ENCODE data around the gene RAP1GAP2.
A peak's percentile ranks its signal among the peaks of the same experiment; 100 is the strongest.

RAP1GAP2 gene

DNA sequence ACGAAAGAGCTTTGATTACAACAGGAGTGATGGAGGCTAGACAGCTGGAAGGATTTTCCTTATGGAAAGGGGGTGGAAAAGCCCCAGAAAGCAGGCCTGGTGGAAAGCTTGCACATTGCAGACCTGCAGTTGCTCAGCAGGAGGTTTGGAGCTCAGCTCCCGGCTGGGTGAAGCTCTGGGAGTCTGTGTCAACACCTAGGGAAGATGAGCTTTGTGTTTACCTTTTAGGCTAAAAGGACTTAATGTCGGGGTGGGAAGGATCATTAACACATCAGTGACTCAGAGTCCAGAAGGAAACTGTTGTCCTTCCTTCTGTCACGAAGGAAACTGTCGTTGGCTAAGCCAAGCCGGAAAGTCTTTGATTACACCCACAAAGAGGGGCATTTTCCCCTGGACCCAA is 48.2 kb downstream of the RAP1GAP2 start:
- Histone ChIP-seq H3K27ac (ENCODE audit: low read depth, low read length) (peak overlapping the region; percentile 78), H3K36me3 (ENCODE audit: control insufficient read depth, insufficient read depth, low read length) (no peaks in the 10 kb centered on the region)

DNA sequence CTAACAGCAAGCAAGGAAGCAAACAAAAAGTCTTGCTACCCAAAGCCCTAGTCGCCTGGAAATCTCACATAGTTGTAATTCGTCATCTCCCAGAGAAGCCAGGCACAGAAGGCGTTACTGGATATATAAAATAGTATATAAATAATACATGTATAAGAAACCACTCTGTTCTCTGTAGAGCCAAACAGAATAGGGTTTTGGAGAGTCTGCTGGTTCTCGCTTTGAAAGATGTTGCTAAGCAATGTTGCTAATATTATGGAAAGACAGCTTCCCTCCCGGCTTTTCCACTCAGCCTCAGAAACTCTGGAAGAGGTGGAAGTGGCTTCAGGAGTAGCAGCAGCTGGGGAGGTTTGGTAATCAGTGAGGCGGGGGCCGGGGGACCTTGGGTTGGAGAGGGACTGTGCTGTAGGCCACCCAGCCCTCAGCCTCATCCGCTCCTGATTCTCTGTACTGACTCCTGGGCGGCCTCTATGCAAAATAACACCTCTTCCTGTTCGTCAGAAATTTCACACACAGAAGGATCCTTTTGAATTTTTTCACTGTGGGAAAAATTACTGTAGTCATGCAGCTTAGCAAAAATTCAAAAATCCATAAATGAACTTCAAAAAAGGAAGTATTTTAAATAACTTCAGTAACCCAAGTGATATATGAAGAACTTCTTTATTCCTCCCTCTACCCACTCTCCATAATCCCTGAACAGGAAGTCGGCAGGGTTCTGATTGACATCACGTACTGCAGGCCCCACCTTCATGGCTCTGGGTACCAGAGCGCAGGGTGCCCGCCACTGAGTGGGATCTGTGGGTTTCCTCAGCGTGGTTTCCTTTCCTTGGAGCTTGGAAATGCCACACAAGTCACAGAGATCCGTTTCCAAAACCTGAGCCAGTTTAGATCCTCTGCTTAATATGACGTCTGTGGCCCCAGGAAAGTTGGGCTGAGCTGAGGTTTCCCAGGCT is 51.4 kb downstream of the RAP1GAP2 start:
- H3K27ac ChIP-seq (ENCODE audit: low read depth, low read length) = peak overlapping the region; percentile 45
- no peaks in the 10 kb centered on the region for H3K9me3 ChIP-seq (ENCODE audit: control insufficient read depth, insufficient read depth, low read length)
- peaks cover 24% of the 10 kb centered on the region for H3K4me1 ChIP-seq (ENCODE audit: control insufficient read depth, insufficient read depth, low read length)
- no peaks in the 10 kb centered on the region for H3K36me3 ChIP-seq (ENCODE audit: control insufficient read depth, insufficient read depth, low read length)
- no peak overlapping the region for H3K9ac ChIP-seq (ENCODE audit: low read depth, low read length)
- H3K4me3 ChIP-seq (ENCODE audit: low read depth, low read length) = no peak overlapping the region
- H3K27me3 ChIP-seq (ENCODE audit: control insufficient read depth, insufficient read depth, low read length) = peaks cover 8% of the 10 kb centered on the region; the same call in 1 of the 2 replicates

More for the DNA sequence above, 48.2 kb downstream of the RAP1GAP2 start:
- H3K9me3 ChIP-seq (ENCODE audit: control insufficient read depth, insufficient read depth, low read length) = no peaks in the 10 kb centered on the region
- H3K4me3 ChIP-seq (ENCODE audit: low read depth, low read length) = no peak overlapping the region
- no peak overlapping the region for H3K9ac ChIP-seq (ENCODE audit: low read depth, low read length)
- peaks cover 21% of the 10 kb centered on the region for H3K4me1 ChIP-seq (ENCODE audit: control insufficient read depth, insufficient read depth, low read length)
- H3K27me3 ChIP-seq (ENCODE audit: control insufficient read depth, insufficient read depth, low read length) = no peaks in the 10 kb centered on the region

GRCh38 chr17:2849327-2849670 is 53.1 kb downstream of the RAP1GAP2 start:
- Histone ChIP-seq H3K9me3 (ENCODE audit: control insufficient read depth, insufficient read depth, low read length) (no peaks in the 10 kb centered on the region), H3K27ac (ENCODE audit: low read depth, low read length) (no peak overlapping the region), H3K4me1 (ENCODE audit: control insufficient read depth, insufficient read depth, low read length) (peaks cover 21% of the 10 kb centered on the region), H3K36me3 (ENCODE audit: control insufficient read depth, insufficient read depth, low read length) (no peaks in the 10 kb centered on the region), H3K27me3 (ENCODE audit: control insufficient read depth, insufficient read depth, low read length) (peaks cover 8% of the 10 kb centered on the region; the same call in 1 of the 2 replicates), H3K4me3 (ENCODE audit: low read depth, low read length) (no peak overlapping the region), H3K9ac (ENCODE audit: low read depth, low read length) (no peak overlapping the region)

- Histone ChIP-seq H3K9ac (ENCODE audit: low read depth, low read length) (no peak overlapping the region), H3K9me3 (ENCODE audit: control insufficient read depth, insufficient read depth, low read length) (no peaks in the 10 kb centered on the region), H3K27ac (ENCODE audit: low read depth, low read length) (no peak overlapping the region), H3K4me3 (ENCODE audit: low read depth, low read length) (no peak overlapping the region), H3K36me3 (ENCODE audit: control insufficient read depth, insufficient read depth, low read length) (no peaks in the 10 kb centered on the region), H3K4me1 (ENCODE audit: control insufficient read depth, insufficient read depth, low read length) (peaks cover 25% of the 10 kb centered on the region), H3K27me3 (ENCODE audit: control insufficient read depth, insufficient read depth, low read length) (peaks cover 8% of the 10 kb centered on the region; the same call in 1 of the 2 replicates)
Measured at GRCh38 chr17:2850991-2851390, 54.8 kb downstream of the RAP1GAP2 start.

DNA sequence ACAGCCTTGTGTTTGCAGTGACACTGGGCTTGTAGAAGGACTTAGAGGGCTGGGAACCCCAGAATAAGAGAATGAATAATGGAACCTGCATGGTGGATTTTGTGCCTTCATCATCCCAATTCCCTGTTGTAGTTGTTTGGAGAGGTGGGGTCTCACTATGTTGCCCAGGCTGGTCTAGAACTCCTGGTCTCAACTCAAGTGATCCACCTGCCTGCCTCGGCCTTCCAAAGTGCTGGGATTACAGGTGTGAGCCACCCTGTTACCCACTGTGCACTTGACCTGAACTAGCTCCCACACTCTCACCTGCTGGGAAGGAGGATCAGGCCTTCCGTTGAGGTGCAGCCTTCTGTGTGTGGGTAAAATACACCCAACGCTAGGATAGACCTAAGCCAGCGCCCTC is 55.4 kb downstream of the RAP1GAP2 start:
- Histone ChIP-seq H3K4me1 (ENCODE audit: control insufficient read depth, insufficient read depth, low read length) (peaks cover 31% of the 10 kb centered on the region), H3K9me3 (ENCODE audit: control insufficient read depth, insufficient read depth, low read length) (no peaks in the 10 kb centered on the region), H3K27ac (ENCODE audit: low read depth, low read length) (no peak overlapping the region), H3K36me3 (ENCODE audit: control insufficient read depth, insufficient read depth, low read length) (no peaks in the 10 kb centered on the region; the same call in 1 of the 2 replicates), H3K27me3 (ENCODE audit: control insufficient read depth, insufficient read depth, low read length) (peaks cover 8% of the 10 kb centered on the region; the same call in 1 of the 2 replicates), H3K9ac (ENCODE audit: low read depth, low read length) (no peak overlapping the region), H3K4me3 (ENCODE audit: low read depth, low read length) (no peak overlapping the region)

GRCh38 chr17:2852221-2852620 is 56.0 kb downstream of the RAP1GAP2 start:
- peaks cover 5% of the 10 kb centered on the region; the same call in 1 of the 2 replicates for H3K36me3 ChIP-seq (ENCODE audit: control insufficient read depth, insufficient read depth, low read length)
- peak overlapping the region; percentile 96; the same call in 1 of the 2 replicates for H3K4me3 ChIP-seq (ENCODE audit: low read depth, low read length)
- H3K4me1 ChIP-seq (ENCODE audit: control insufficient read depth, insufficient read depth, low read length) = peaks cover 36% of the 10 kb centered on the region
- H3K9ac ChIP-seq (ENCODE audit: low read depth, low read length) = no peak overlapping the region
- peaks cover 8% of the 10 kb centered on the region; the same call in 1 of the 2 replicates for H3K27me3 ChIP-seq (ENCODE audit: control insufficient read depth, insufficient read depth, low read length)
- H3K27ac ChIP-seq (ENCODE audit: low read depth, low read length) = no peak overlapping the region
- no peaks in the 10 kb centered on the region for H3K9me3 ChIP-seq (ENCODE audit: control insufficient read depth, insufficient read depth, low read length)

DNA sequence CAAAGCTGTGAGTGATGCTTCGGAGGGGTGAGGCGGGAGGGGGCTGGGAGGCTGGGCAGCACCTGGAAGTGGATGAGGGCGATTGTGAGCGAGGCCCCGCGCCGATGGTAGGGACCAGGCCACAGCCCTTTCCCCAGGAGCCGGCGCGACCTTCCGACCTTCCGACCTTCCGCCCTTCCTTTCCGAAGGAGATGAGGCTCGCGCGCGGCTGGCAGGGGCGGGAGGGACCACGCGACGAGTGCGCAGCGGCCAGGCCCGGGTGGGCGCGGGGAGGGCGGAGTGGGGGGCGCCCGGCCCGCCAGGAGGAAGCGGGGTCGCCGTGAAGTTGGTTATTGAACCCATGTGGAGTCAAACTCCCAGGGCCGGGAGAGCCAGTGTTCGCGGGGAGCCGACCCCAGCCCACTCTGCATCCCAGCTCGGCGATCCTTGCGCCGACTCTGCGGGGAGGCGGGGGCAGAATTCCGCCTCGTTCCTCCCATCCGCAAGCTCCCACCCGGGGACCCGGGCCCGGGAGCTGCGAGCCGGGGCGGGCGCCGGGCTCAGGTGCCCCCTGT is 56.6 kb downstream of the RAP1GAP2 start:
- peak overlapping the region; percentile 72 for H3K27ac ChIP-seq (ENCODE audit: low read depth, low read length)
- peak overlapping the region; percentile 96 for H3K4me3 ChIP-seq (ENCODE audit: low read depth, low read length)
- peaks cover 31% of the 10 kb centered on the region for H3K4me1 ChIP-seq (ENCODE audit: control insufficient read depth, insufficient read depth, low read length)
- H3K36me3 ChIP-seq (ENCODE audit: control insufficient read depth, insufficient read depth, low read length) = peaks cover 6% of the 10 kb centered on the region; the same call in 1 of the 2 replicates
- no peaks in the 10 kb centered on the region for H3K9me3 ChIP-seq (ENCODE audit: control insufficient read depth, insufficient read depth, low read length)
- H3K9ac ChIP-seq (ENCODE audit: low read depth, low read length) = peak overlapping the region; percentile 66; the same call in 1 of the 2 replicates
- H3K27me3 ChIP-seq (ENCODE audit: control insufficient read depth, insufficient read depth, low read length) = peaks cover 8% of the 10 kb centered on the region; the same call in 1 of the 2 replicates

DNA sequence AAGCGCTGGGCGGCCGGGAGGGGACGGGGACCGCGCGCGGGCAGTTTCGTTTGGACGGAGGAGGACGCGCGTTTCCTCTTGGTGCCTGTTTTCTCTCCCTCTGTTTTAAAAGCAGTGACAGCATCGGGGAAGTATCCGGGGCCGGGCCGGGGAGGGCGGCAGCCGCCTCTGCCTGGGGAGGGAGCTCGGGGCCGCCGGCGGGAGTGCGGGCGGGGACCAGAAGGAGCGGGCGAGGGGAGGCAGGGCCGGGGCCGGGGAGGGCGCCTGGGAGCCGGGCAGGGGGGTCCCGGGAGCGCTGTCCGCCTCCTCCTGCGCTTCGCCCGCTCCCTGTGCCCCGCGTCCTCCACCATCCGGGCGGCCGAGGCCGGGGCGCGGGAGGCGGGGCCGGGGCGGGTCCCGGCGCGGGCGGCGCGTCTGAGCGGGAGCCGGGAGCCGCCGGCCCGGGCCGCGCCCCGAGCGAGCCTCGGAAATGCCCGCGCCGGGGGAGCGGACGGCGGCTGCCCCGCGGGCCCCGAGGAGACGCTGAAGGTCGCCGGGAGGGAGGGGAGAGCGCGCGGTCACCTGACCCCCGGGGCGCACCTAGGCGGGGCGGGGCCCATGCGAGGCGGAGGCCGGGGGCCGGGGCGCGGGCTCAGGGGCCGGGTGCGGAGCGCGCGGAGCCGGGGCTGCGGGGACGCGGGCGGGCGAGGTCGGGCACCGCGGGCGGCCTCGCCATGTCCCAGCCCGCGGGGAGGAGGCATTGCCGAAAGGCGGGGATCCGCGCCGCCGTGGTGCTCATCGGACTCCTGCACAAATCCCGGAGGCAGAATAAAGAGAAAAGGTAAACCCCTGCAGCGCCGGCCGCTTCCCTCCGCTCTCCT is 57.3 kb downstream of the RAP1GAP2 start:
- Histone ChIP-seq H3K27ac (ENCODE audit: low read depth, low read length) (peak overlapping the region; percentile 72), H3K4me3 (ENCODE audit: low read depth, low read length) (peak overlapping the region; percentile 96), H3K27me3 (ENCODE audit: control insufficient read depth, insufficient read depth, low read length) (peaks cover 8% of the 10 kb centered on the region; the same call in 1 of the 2 replicates), H3K9ac (ENCODE audit: low read depth, low read length) (peak overlapping the region; percentile 85), H3K4me1 (ENCODE audit: control insufficient read depth, insufficient read depth, low read length) (peaks cover 26% of the 10 kb centered on the region), H3K9me3 (ENCODE audit: control insufficient read depth, insufficient read depth, low read length) (no peaks in the 10 kb centered on the region), H3K36me3 (ENCODE audit: control insufficient read depth, insufficient read depth, low read length) (peaks cover 6% of the 10 kb centered on the region; the same call in 1 of the 2 replicates)

- Histone ChIP-seq H3K36me3 (ENCODE audit: control insufficient read depth, insufficient read depth, low read length) (peaks cover 6% of the 10 kb centered on the region; the same call in 1 of the 2 replicates), H3K4me1 (ENCODE audit: control insufficient read depth, insufficient read depth, low read length) (peaks cover 25% of the 10 kb centered on the region), H3K27me3 (ENCODE audit: control insufficient read depth, insufficient read depth, low read length) (peaks cover 8% of the 10 kb centered on the region; the same call in 1 of the 2 replicates), H3K27ac (ENCODE audit: low read depth, low read length) (peak overlapping the region; percentile 43), H3K9ac (ENCODE audit: low read depth, low read length) (peak overlapping the region; percentile 85), H3K4me3 (ENCODE audit: low read depth, low read length) (peak overlapping the region; percentile 96), H3K9me3 (ENCODE audit: control insufficient read depth, insufficient read depth, low read length) (no peaks in the 10 kb centered on the region)
Measured at GRCh38 chr17:2854143-2855055, 58.2 kb downstream of the RAP1GAP2 start.
